Stimulated activated naive CD8-positive, alpha-beta T cell treated with anti-CD3 and anti-CD28 coated beads, Interleukin-15, Interleukin-2, amounts not matched to agents 100 U/mL and 50 U/mL, for 24 hours (primary cell): ENCODE results near the gene INKA1.
"Not testable (repeated sequence)": the region's sequence is repeated elsewhere in the genome, so short reads cannot be mapped to it uniquely, and the experiment has no call there.

ENCODE experiments used
- ATAC-seq: fragments of 150-1000 bp; cut with Tn5 transposase; one replicate; pipeline ENCODE4 v1.10.0; 2021
- DNase-seq: peaks from one replicate; pipeline ENCODE4 v3.0.0; 2021

Gene INKA1

DNA sequence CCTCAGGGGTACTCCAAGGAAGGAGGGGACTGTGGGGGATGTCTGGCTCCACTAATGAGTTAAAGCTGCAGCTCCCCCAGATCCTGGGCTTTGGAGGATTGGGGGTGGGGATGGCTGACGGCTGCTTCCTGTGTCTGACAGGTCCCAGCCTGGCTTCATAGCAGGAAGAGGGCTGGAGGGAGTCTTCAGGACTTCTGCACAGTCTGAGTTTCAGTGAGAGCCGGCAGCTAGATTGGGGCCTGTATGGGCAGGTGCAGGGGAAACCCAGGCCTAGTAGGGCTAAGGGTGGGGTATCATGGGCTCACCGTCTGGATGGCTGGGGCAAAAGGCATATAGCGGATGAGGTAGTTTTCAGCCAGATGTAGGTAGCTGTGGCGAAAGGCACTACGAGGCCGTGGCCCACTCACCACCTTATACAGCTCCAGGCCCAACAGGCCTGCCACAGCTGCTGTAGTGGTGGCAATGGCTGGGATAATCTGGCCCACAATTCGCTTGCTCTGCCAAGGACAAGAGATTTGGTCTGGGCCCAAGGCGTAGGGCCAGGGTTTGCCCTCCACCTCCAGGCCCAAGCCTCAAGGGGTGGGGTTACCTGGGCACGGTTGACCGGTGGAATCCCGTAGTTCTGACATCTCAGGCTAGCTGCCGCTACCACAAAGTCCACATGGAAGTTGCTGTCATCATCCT lies 4.5 kb downstream of the INKA1 start:
- ATAC-seq = no peak
- no peak for DNase-seq

DNA sequence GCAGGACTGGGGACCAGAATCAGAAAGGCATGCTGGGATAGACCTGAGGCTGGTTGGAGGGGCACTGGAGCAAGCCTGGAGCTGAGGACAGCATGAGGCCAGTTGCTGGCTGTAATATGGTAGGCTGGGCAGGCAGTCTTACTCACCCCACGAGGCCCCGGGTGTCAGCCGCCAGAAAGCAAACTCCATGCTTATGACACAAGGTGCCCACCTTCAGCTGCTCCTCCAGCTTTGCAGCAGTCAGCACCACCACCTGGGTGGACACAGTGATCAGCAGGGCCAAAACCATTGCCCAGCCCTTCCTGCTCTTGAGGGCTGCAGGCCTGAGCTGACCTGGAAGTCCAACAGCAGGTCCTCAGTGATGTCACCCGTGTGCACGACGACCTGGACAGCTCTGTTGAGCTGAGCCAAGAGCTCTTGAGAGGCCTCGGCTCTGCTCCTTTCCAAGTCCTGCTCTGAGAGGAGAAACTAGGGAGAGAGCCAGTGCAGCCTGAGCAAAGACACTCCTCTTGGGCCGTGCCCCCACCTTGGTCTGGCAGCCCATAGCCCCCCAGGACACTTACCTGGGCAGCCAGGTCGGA lies 9.9 kb downstream of the INKA1 start:
- DNase-seq = no peak
- no peak for ATAC-seq

DNA sequence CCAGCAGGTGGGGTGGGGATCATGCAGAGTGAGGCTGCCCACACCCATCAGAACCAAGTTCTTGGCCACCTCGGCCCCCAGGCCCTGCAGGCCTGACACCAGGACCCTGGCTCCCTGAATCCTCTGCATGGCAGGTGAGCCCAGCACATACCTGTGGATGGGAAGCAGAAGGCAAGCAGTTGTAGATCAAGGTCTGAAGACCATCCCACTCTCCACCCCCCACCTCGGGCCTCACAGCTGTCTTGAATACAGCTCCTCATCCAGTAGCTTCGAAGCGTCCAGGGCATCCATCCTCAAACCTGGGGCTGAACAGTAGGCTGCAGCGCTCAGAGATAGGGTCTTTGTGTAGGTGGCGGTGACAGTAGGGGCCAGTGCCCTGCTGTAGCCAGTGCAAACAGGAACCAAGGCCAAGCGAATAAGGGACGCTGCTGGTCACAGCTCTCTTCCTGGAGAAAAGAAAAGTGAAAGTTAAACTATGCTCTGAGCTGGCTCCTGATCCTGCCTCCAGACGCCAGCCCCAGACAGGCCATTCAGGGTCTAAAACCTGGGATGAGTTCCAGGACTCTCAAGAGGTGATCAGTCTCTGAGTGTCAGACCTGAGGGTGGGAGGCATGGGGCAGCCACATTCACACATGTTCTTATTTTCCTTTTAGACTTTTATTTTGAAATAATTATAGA lies 10.6 kb downstream of the INKA1 start, which contains the start of gene UBA7:
Gene UBA7 (minus strand): TSS at position 457 of the 678 bp plus-strand sequence. CDS start 166 bp downstream, at position 291.
- ATAC-seq (peak; percentile 75), DNase-seq (peak; percentile 41)

DNA sequence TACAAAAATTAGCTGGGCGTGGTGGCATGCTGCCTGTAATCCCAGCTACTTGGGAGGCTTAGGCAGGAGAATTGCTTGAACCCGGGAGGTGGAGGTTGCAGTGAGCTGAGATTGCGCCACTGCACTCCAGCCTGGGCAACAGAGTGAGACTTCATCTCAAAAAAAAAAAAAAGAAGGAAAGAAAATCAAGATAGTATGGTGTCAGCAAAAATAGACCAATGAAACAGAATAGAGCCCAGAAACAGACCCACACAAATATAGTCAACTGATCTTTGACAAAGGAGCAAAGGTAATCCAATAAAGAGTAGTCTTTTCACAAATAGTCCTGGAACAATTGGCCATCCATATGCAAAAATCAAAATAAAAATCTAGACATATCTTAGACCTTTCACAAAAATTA lies 20.1 kb downstream of the INKA1 start:
- not testable (repeated sequence) for ATAC-seq

DNA sequence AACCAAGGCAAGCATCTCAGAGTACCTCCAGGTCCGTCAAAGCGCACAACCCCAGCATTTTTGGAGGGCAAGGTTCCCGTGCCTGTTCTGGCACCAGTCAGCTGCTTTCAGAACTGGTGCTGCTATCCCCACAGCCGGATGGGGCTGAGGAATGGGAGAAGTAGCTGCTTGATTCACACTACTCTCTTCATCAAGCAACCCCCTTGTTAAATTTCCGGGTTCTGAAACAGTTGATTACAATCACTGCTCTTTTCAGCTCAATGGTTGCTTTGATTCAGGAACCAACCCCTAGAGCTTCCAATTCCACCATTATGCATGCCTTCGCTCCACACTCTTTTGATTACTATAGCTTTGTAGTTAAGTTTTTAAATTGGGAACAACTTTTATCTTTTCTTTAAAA lies 23.0 kb downstream of the INKA1 start:
- no peak for ATAC-seq
- no peak for DNase-seq

More for the DNA sequence above, 20.1 kb downstream of the INKA1 start:
- not testable (repeated sequence) for DNase-seq

DNA sequence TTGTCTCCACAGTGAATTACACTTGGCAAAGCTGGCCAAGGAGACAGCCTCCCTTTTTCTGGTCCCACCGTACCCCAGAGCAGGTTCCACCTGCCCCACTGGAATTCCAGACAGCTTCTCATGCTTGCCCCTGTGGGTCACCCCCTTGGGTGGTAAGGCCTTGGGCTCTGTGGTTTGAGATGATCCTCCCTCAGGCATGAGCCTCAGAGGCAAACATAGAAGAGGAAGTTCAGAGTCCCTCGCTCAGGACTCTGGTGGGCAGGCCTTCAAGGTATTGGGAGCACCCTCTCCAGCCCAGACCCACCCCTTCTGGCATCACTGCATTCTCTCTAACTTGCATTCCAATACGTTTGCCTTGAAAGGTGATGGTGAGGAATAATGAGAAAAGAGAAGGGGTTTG lies 28.3 kb downstream of the INKA1 start:
- no peak for ATAC-seq
- DNase-seq = no peak

DNA sequence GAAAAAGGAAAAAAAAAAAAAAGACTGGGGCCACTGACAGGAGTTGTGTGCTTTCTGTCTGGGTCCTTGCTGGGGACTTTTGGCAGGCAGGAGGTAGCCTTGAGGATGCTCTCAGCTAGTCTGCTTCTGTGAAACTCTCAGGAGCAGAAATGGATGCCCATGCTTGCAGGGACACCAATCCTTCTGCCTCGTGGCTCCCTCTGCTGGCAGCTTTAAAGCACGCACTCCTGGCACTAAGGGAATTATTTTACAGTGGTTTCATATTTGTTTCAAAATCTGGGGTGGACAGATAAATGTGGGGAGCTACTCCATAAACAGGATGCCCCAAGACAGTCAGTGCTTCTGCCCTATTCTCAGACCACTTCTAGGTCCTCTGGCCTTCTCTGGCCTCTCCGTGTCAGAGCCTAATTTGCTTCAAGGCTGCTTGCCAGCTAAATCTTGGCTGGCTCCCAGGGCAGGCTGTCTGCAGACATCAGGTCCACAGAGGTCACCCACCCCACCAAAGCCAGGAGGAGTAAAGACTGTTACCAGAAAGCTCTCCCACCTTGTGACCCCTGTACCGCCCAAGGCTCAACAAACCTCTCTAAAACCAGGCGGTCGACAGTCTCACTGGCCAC lies 36.2 kb downstream of the INKA1 start:
- DNase-seq = peak; percentile 82
- peak; percentile 67 for ATAC-seq

DNA sequence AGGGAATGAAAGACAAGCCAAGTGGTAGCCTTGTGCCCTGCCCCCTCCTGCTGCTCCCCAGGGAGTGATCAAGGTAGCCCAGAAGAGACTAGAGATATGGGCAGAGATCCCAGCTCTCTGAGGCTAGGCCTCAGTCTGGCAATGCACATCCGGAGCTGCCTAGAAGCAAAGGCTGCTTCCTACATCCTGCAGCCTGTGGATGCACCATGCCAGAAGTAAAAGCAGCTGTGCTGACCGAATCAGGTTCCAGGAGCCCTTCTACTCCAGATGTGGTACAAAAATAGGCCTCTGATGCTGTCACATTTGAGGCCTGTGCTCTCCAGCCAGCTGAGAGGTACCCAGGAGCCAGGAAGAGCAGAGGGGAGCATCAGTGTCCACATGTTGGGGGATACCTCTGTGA lies 37.3 kb downstream of the INKA1 start:
- ATAC-seq = no peak
- no peak for DNase-seq

DNA sequence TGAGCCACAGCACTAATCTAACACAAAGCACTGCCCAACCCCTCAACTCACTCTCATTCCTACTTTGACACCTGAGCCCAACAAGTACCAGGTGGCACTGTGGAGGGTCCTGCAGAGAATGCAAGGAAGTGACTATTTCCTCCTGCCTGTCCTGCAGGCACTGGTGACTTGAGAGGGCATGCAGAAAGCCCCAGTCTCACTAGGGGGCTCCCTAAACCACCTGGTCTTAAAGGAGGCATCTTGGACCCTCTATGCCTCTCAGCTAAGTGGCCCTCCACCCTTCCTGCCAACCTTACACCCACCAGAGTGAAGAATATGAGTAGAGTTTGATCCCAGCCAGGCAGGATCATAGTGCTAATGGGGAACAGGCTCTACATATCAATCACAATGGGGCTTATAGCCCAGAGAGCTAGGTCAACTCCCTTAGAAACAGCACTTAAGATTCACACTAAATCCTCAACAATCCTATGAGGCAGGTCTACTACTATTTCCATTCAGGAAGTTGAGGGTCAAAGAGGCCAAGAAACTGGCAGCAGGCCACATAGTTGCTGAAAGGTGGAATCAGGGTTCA lies 38.1 kb downstream of the INKA1 start:
- peak; percentile 15 for DNase-seq
- ATAC-seq = peak; percentile 45

DNA sequence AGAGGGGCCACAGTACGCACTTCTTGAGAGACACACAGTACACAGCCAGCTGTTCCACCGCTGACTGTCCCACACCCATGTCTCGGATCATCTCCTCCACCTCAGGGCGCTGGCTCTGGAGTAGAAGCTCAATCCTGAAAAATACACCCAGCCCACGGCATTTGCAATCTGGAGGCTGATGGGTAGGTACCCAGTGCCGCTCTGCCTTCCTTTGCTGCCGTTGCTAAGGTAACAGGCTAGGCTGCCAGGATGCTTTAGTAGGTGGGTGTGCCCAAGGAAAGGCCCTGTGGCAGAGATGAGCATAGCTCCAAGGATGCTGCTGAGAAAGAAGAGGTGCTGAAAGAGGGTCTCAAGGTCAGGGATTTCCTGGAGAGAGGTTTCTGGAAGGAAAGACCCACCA lies 38.7 kb downstream of the INKA1 start:
- ATAC-seq = no peak
- no peak for DNase-seq

DNA sequence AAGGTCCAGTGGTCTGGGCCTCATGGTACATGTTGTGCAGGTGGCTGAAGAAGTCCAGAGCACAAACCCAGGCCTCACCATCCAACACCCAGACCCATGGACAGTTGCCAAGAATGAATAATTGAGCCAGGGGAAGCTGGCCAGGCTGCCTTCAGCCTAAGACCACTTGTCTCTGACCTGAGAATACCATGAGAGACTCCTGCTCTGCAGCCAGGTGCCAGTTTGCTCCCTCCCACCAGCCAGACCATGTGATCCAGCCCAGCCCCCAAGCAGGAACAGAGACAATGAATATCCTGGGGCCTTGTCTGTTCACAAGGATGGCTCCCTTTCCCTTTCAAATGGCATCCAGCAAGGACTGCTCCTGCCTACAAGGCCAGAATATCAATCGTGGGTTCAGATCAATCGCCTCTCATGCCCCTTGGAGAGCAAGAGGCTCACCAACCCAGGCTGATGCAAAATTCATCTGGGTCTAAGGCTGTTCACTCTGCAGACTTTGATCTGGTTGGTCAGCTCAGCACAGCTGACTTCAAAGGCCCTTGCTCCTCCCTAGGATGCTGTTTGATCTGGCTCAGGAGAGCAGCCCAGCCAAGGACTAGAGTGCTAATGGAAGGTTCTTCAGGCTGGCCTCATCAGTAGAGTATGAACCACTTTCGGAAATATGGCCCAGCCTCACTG lies 39.9 kb downstream of the INKA1 start:
- DNase-seq = no peak
- ATAC-seq = no peak

DNA sequence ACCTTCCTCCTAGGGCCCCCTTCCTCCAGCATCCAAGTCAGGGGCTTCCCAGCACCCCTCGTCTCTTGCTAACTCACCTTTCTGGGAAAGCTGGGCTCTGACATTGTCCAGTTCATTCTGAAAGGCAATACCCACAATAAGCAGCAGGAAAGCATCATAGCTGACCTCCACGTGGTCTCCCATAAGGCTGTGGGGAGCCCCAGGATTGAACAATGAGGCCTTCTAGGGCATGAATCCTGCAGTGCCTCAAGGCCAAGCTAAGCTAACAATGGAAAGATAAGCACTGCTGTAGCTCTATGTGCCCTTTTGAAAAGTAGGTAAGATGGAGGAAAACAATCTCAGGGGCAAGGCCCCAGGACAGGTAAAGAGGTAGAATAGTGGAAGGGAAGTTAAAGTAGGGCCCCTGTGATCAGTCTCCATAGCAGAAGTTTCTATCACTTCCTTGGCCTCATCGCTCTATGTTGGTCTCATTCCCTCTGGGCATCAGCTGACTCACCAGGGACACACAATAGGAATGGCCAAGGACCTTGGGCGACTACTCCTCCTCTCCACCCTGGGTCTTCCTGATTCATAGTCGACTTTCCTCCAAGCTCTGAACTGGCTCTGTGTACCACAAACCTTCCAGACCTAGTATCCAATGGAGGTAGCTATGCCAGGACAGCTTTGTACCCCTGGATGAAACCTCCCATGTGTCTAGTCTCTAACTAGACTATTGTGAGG lies 41.6 kb downstream of the INKA1 start:
- ATAC-seq (no peak), DNase-seq (no peak)

DNA sequence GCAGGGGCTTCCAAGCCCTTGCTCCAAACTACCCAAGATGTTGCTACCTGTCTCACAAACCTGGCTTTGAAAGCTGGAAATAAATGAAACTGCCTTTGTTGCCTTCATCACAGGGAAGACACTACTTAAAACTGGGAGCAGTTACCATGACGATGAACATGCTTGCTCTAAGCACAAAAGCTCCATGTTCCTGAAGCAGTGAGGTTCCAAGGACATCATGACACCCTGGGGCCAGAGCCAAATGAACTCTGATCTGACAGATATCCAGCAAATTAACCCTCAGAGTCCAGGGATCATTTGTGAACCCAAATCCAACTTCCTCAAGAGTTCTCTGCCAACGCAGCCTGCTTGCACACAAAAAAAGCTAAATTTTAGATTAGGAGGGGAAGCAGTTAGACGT lies 42.6 kb downstream of the INKA1 start:
- no peak for ATAC-seq
- no peak for DNase-seq
